Psoas muscle (tissue), 8 donors: ENCODE data around the gene PANK2. TPM values are rescaled to one million over a fixed set of nuclear protein-coding genes. Genes with fewer than 3 reads are reported as not detected.
"Not testable (repeated sequence)": the region's sequence is repeated elsewhere in the genome, so short reads cannot be mapped to it uniquely, and the experiment has no call there.

Source experiments
- ATAC-seq, 4 donors: fragments of 200-7000 bp; cut with Tn5 transposase; one replicate each; pipeline ENCODE4 v1.9.1; 2020; ENCODE audit warnings: moderate library complexity in 3 of 4, mild to moderate bottlenecking in 2 of 4
- DNase-seq, 2 donors: peaks; one replicate each; pipeline ENCODE4 v3.0.0-alpha.2; 2020
- H3K27ac ChIP-seq: fragments of 200-600 bp; one replicate; pipeline ENCODE4 v1.8.0; 2022
- H3K27me3 ChIP-seq, 3 donors: fragments of 200-600 bp in 1 of 3; one replicate each; pipeline versions ENCODE4 v1.6.1 to v1.8.0; 2013 to 2022; ENCODE audit warnings: low read length in 2 of 3, mild to moderate bottlenecking in 2 of 3, moderate library complexity in 1 of 3; ENCODE audit not compliant: insufficient read depth in 3 of 3
- H3K36me3 ChIP-seq, 2 donors: fragments of 200-600 bp in 1 of 2; one replicate each; pipeline versions ENCODE4 v1.6.1 to v1.8.0; 2013 to 2022; ENCODE audit warnings: low read depth in 1 of 2, mild to moderate bottlenecking in 1 of 2, moderate library complexity in 1 of 2; ENCODE audit not compliant: insufficient read depth in 1 of 2
- H3K4me1 ChIP-seq: fragments of 200-600 bp; one replicate; pipeline ENCODE4 v1.8.0; 2022
- H3K4me3 ChIP-seq: fragments of 200-600 bp; one replicate; pipeline ENCODE4 v1.8.0; 2022; ENCODE audit warnings: mild to moderate bottlenecking
- H3K9me3 ChIP-seq: fragments of 200-600 bp; one replicate; pipeline ENCODE4 v1.8.0; 2022
- CTCF ChIP-seq: fragments of 200-600 bp; IDR thresholded peaks from one replicate; pipeline ENCODE4 v1.8.0; 2022; ENCODE audit warnings: antibody characterized with exemption
- WGBS, 3 donors: extraction: QIAGEN DNeasy Blood & Tissue Kit; methylation state at CpG; one replicate each; pipeline versions ENCODE4 v1.1.6 to v1.1.7; 2013; 5-methylcytosine and 5-hydroxymethylcytosine counted together
- intact Hi-C, 2 donors: fragments of 100-400 bp; cut with DNase I; formaldehyde crosslinking; loops; one replicate each; pipeline versions ENCODE4 v1.11.0 to v1.14.2; 2022
- long read RNA-seq, 2 donors: library from polyadenylated mRNA; unstranded; transcript quantifications; one replicate each; pipeline ENCODE4 v2.0.0, GENCODE V29; 2021
- polyA plus RNA-seq, 3 donors: library from polyadenylated mRNA; stranded (reverse); fragments of 200-250 nt; gene quantifications; one replicate each; pipeline ENCODE4 v1.2.3, GENCODE V29; 2013
- total RNA-seq, 4 donors: library from RNA; stranded (reverse); fragmentation: NEBNext Ultra II Directional in 2 of 4; extraction: Animal tissue kit (Norgen Biotek cat#: 25700) in 2 of 4; gene quantifications; one replicate each; pipeline versions ENCODE4 v1.2.1 to v1.2.4, GENCODE V29; 2021 to 2023
- donor health status: healthy with polysubstance abuse.
- donor health status: DM: no; HTN: no; CAD: no; lungs with moderate emphysema.
- donor health status: Bipolar disorder and iron deficiency.
- donor health status: healthy.
- donor health status: DM: yes; HTN: yes; CAD: no.
- donor health status: DM: no; HTN: no; CAD: no.
- donor health status: DM: no; HTN: no; CAD: no.
- donor health status: DM: yes; HTN: yes; CAD: no.

Gene PANK2
- total RNA-seq (10 to 100 TPM; 12.6 to 20.5 (median 17.3) TPM), polyA plus RNA-seq (10 to 100 TPM in 2 of 3 donors, 1 to 10 TPM in 1; 9.7 to 32.9 (median 18.6) TPM)
- long read RNA-seq, donor 1, transcript PANK2-201 (7 exons, 2,280 nt) = major isoform, 9 of 13 reads
- long read RNA-seq, donor 1, partial matches to known transcripts = 3 of 13 reads
- long read RNA-seq, donor 1, other reads (novel, unspliced or antisense) = 0 of 13 reads
- long read RNA-seq, donor 2, transcript PANK2-212 (8 exons, 1,547 nt) = minor isoform, 5 of 41 reads
- long read RNA-seq, donor 2, transcript PANK2-201 (7 exons, 2,280 nt) = major isoform, 12 of 41 reads
- long read RNA-seq, donor 2, transcript PANK2-202 (7 exons, 1,843 nt) = minor isoform, 5 of 41 reads
- long read RNA-seq, donor 2, partial matches to known transcripts = 10 of 41 reads
- long read RNA-seq, donor 2, other reads (novel, unspliced or antisense) = 9 of 41 reads

- intact Hi-C loops = loop anchor here in 1 of 2 donors (5.0 kb wide), 2 partner anchors 123 to 198 kb away; no protein-coding TSS in a partner anchor
- peaks cover 0 to 4% of the 10 kb centered on the region in 2 donors for H3K36me3 ChIP-seq
- peak; percentile 96 to 98 (median 98) for ATAC-seq
- peak within 1 kb of the TSS; percentile 89 for H3K27ac ChIP-seq
- 0 to 1% (median 0%) methylated on average over 47 to 72 of the region's 72 CpGs for WGBS, 3 donors
- H3K9me3 ChIP-seq = no peaks in the 10 kb centered on the region
- H3K4me1 ChIP-seq = peaks cover 41% of the 10 kb centered on the region
- DNase-seq = peak; percentile 100
- TF ChIP-seq CTCF = peak; percentile 41
- peak within 1 kb of the TSS; percentile 81 for H3K4me3 ChIP-seq
- no peaks in the 10 kb centered on the region for H3K27me3 ChIP-seq
Observed at GRCh38 chr20:3888622-3889488, at the start of gene PANK2. TSS of gene PANK2 (plus strand) at chr20:3889387.

- DNase-seq, ATAC-seq, intact Hi-C loops, H3K36me3 ChIP-seq, H3K27me3 ChIP-seq, H3K4me1 ChIP-seq, H3K9me3 ChIP-seq, H3K4me3 ChIP-seq, H3K27ac ChIP-seq: not testable (repeated sequence)
- 96% methylated on average over 7 of the region's 7 CpGs for WGBS, 3 donors
Observed at GRCh38 chr20:3840201-3840600, 49.0 kb upstream of the PANK2 start.

GRCh38 chr20:3842348-3842930, 46.7 kb upstream of the PANK2 start:
- no peak for DNase-seq
- ATAC-seq = no peak
- Histone ChIP-seq H3K4me1 (no peaks in the 10 kb centered on the region), H3K36me3 (no peaks in the 10 kb centered on the region), H3K27me3 (no peaks in the 10 kb centered on the region), H3K9me3 (no peaks in the 10 kb centered on the region), H3K27ac (no peak overlapping the region), H3K4me3 (no peak overlapping the region)
- 78 to 87% (median 80%) methylated on average over 7 of the region's 7 CpGs for WGBS, 3 donors
- no peak for TF ChIP-seq CTCF
- intact Hi-C loops = no loop called here

- DNase-seq (no peak), ATAC-seq (no peak)
- 53 to 68% (median 58%) methylated on average over 5 of the region's 5 CpGs for WGBS, 3 donors
- no peaks in the 10 kb centered on the region for H3K36me3 ChIP-seq
- H3K9me3 ChIP-seq = no peaks in the 10 kb centered on the region
- no peaks in the 10 kb centered on the region for H3K4me1 ChIP-seq
- intact Hi-C loops = no loop called here
- no peak overlapping the region for H3K27ac ChIP-seq
- TF ChIP-seq CTCF = no peak
- H3K4me3 ChIP-seq = no peak overlapping the region
- H3K27me3 ChIP-seq = no peaks in the 10 kb centered on the region
Observed at GRCh38 chr20:3843490-3843889, 45.7 kb upstream of the PANK2 start.

- ATAC-seq, intact Hi-C loops: not testable (repeated sequence)
- WGBS, 3 donors = 93 to 97% (median 97%) methylated on average over 9 of the region's 9 CpGs
Observed at GRCh38 chr20:3843990-3844619, 45.1 kb upstream of the PANK2 start.

More at GRCh38 chr20:3843990-3844619, 45.1 kb upstream of the PANK2 start:
- not testable (repeated sequence) for H3K27me3 ChIP-seq, H3K9me3 ChIP-seq, H3K4me1 ChIP-seq, H3K4me3 ChIP-seq, DNase-seq, H3K36me3 ChIP-seq, H3K27ac ChIP-seq
